Measurements from ENCODE around the gene UBE3D.

GRCh38 chr6:83019741-83020140, 45.9 kb downstream of the UBE3D start:
- TF ChIP-seq CTCF (IDR thresholded peaks at IDR 0.05; ENCODE audit: insufficient read depth, low read length): no peak
- no peak for TF ChIP-seq POLR2AphosphoS5 (IDR thresholded peaks at IDR 0.05; ENCODE audit: low read depth)
- no peak for TF ChIP-seq REST (IDR thresholded peaks at IDR 0.05; ENCODE audit: insufficient replicate concordance, low read depth)
